ENCODE data around the gene ZMYND11. TPM values are rescaled to one million over a fixed set of nuclear protein-coding genes. Genes with fewer than 3 reads are reported as not detected.

The ZMYND11 gene
- total and polyA plus RNA-seq, 2 of the 13 experiments (the other 11 are each of a cell fraction or from before 2014, with no cell fraction given) = 17.5 to 38.7 TPM

- TF ChIP-seq, protein P1, sequence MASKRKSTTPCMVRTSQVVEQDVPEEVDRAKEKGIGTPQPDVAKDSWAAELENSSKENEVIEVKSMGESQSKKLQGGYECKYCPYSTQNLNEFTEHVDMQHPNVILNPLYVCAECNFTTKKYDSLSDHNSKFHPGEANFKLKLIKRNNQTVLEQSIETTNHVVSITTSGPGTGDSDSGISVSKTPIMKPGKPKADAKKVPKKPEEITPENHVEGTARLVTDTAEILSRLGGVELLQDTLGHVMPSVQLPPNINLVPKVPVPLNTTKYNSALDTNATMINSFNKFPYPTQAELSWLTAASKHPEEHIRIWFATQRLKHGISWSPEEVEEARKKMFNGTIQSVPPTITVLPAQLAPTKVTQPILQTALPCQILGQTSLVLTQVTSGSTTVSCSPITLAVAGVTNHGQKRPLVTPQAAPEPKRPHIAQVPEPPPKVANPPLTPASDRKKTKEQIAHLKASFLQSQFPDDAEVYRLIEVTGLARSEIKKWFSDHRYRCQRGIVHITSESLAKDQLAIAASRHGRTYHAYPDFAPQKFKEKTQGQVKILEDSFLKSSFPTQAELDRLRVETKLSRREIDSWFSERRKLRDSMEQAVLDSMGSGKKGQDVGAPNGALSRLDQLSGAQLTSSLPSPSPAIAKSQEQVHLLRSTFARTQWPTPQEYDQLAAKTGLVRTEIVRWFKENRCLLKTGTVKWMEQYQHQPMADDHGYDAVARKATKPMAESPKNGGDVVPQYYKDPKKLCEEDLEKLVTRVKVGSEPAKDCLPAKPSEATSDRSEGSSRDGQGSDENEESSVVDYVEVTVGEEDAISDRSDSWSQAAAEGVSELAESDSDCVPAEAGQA (IDR thresholded peaks at IDR 0.05; ENCODE audit: low read depth) = no peak
- TF ChIP-seq, protein P1 (CRISPR knock-in tag; IDR thresholded peaks at IDR 0.05; ENCODE audit: borderline replicate concordance) = peak; percentile 48; the same call in 1 of the 2 replicates
- TF ChIP-seq ZNF12 (CRISPR knock-in tag; IDR thresholded peaks at IDR 0.05) (peak; percentile 6; the same call in 1 of the 2 replicates), ZNF263 (CRISPR knock-in tag; IDR thresholded peaks at IDR 0.05) (peak; percentile 82), SALL2 (CRISPR knock-in tag; IDR thresholded peaks at IDR 0.05) (no peak; the same call in 1 of the 2 replicates), SRSF9 (IDR thresholded peaks at IDR 0.05; ENCODE audit: borderline replicate concordance, insufficient read depth, low read depth, low read length, poor library complexity, severe bottlenecking) (no peak), ZNF777 (CRISPR knock-in tag; IDR thresholded peaks at IDR 0.05) (peak; percentile 30), MYC (CRISPR knock-in tag; IDR thresholded peaks at IDR 0.05; ENCODE audit: borderline replicate concordance) (peak; percentile 39; the same call in 1 of the 2 replicates), POLR2G (IDR thresholded peaks at IDR 0.05; ENCODE audit: low read depth, low read length) (peak; percentile 61; the same call in 1 of the 2 replicates), SMC3 (IDR thresholded peaks at IDR 0.05; ENCODE audit: low read length) (no peak), FOXA1 (IDR thresholded peaks at IDR 0.05) (no peak), FOXA1 (CRISPR knock-in tag; IDR thresholded peaks at IDR 0.05) (0 out of 2 replicates have a peak, but pooled peaks have one; percentile 4), BATF2 (CRISPR knock-in tag; IDR thresholded peaks at IDR 0.05) (0 out of 2 replicates have a peak, but pooled peaks have one; percentile 32), SAP130 (CRISPR knock-in tag; IDR thresholded peaks at IDR 0.05; ENCODE audit: low read depth) (peak; percentile 41; the same call in 1 of the 2 replicates), KDM4B (CRISPR knock-in tag; IDR thresholded peaks at IDR 0.05) (no peak), ZMYM4 (CRISPR knock-in tag; IDR thresholded peaks at IDR 0.05) (peak; percentile 52; the same call in 1 of the 2 replicates), ZNF564 (CRISPR knock-in tag; IDR thresholded peaks at IDR 0.05) (no peak), ZNF343 (CRISPR knock-in tag; IDR thresholded peaks at IDR 0.05) (0 out of 2 replicates have a peak, but pooled peaks have one; percentile 29), ZFX (CRISPR knock-in tag; IDR thresholded peaks at IDR 0.05; ENCODE audit: low read depth) (peak; percentile 98), POLR2A (IDR thresholded peaks at IDR 0.05; ENCODE audit: insufficient read depth in 1 of 2, low read depth in 2 of 2, low read length in 2 of 2) (peak; percentile 40 to 68)
Observed at GRCh38 chr10:135601-136464, 578 bp downstream of the ZMYND11 start (continued).

Data from HepG2 (cell line).